B cell (primary cell): ENCODE measurements around the gene MAP1LC3B2. TPM values are rescaled to one million over a fixed set of nuclear protein-coding genes. Genes with fewer than 3 reads are reported as not detected.

ENCODE experiments used
- ATAC-seq: fragments of 200-7000 bp; cut with Tn5 transposase; one replicate; pipeline ENCODE4 v1.10.0; 2021; ENCODE audit warnings: low read depth, mild to moderate bottlenecking, moderate number of reproducible peaks, moderate library complexity
- CTCF ChIA-PET: fragments of 350-600 bp; sonication (Branson Sonifier 250); formaldehyde crosslinking; loops from one replicate; lab custom pipeline; 2021; ENCODE audit warnings: antibody characterized with exemption, inconsistent platforms; lab: Charles Lee
- POLR2A ChIA-PET: fragments of 350-600 bp; sonication (Branson Sonifier 250); formaldehyde crosslinking; loops from one replicate; lab custom pipeline; 2021; ENCODE audit warnings: antibody characterized with exemption; lab: Charles Lee
- DNase-seq: peaks from one replicate; pipeline ENCODE4 v3.0.0; 2013
- H2AFZ ChIP-seq: 2 replicates; pipeline ENCODE4 v1.6.1; 2012; ENCODE audit warnings: mild to moderate bottlenecking, low read depth, low read length; ENCODE audit not compliant: insufficient read depth, poor library complexity, severe bottlenecking
- H3K27ac ChIP-seq, 2 donors: 1 replicate in 1 of 2; 2 replicates in 1 of 2; pipeline ENCODE4 v1.5.1; 2012 to 2013; ENCODE audit warnings: low read length in 2 of 2, mild to moderate bottlenecking in 2 of 2, moderate library complexity in 1 of 2
- H3K27me3 ChIP-seq, 4 experiments: fragments of 200-600 bp in 1 of 4; sonication (generic) in 1 of 4; replicated peaks in 1 of 4; 1 replicate in 2 of 4; 2 replicates in 2 of 4; pipeline versions ENCODE4 v1.6.1 to v1.7.0; 2013 to 2016; ENCODE audit warnings: low read length in 3 of 4, mild to moderate bottlenecking in 2 of 4, mixed read lengths in 1 of 4, moderate library complexity in 1 of 4; ENCODE audit not compliant: insufficient read depth in 4 of 4, control insufficient read depth in 3 of 4; ENCODE audit errors: control extremely low read depth in 1 of 4
- H3K36me3 ChIP-seq, 2 experiments: replicated peaks in 1 of 2; 1 replicate in 1 of 2; 2 replicates in 1 of 2; pipeline versions ENCODE4 v1.6.1 to v1.7.1; 2013; ENCODE audit warnings: low read length in 1 of 2; ENCODE audit not compliant: insufficient read depth in 2 of 2, control insufficient read depth in 1 of 2; ENCODE audit errors: control extremely low read depth in 1 of 2, extremely low read depth in 1 of 2
- H3K4me1 ChIP-seq, 2 donors: fragments of 200-600 bp in 1 of 2; sonication (generic) in 1 of 2; 1 replicate in 1 of 2; 2 replicates in 1 of 2; pipeline versions ENCODE4 v1.5.1 to v1.6.1; 2013 to 2017; ENCODE audit warnings: low read length in 2 of 2; ENCODE audit not compliant: control insufficient read depth in 2 of 2, insufficient read depth in 2 of 2
- H3K4me2 ChIP-seq: replicated peaks from 2 replicates; pipeline ENCODE3; 2012; ENCODE audit warnings: mild to moderate bottlenecking, low read depth, low read length; ENCODE audit not compliant: poor library complexity, severe bottlenecking
- H3K4me3 ChIP-seq, 5 experiments: fragments of 200-600 bp in 1 of 5; sonication (generic) in 1 of 5; 1 replicate in 3 of 5; 2 replicates in 2 of 5; pipeline versions ENCODE4 v1.5.1 to v1.7.0; 2011 to 2016; ENCODE audit warnings: low read length in 4 of 5, mild to moderate bottlenecking in 4 of 5, low read depth in 2 of 5, control low read depth in 1 of 5, moderate library complexity in 1 of 5; ENCODE audit not compliant: insufficient read depth in 1 of 5; ENCODE audit errors: control extremely low read depth in 1 of 5, extremely low read depth in 1 of 5
- H3K79me2 ChIP-seq: fragments of 200-600 bp; sonication (generic); one replicate; pipeline ENCODE4 v1.6.0; 2016; ENCODE audit warnings: low read length; ENCODE audit not compliant: control insufficient read depth, insufficient read depth
- H3K9ac ChIP-seq: fragments of 200-600 bp; sonication (generic); 2 replicates; pipeline ENCODE4 v1.6.1; 2017; ENCODE audit warnings: mild to moderate bottlenecking, low read length, moderate library complexity
- H3K9me3 ChIP-seq, 3 donors: one replicate each; pipeline versions ENCODE4 v1.6.1 to v1.7.1; 2013; ENCODE audit warnings: low read length in 2 of 3; ENCODE audit not compliant: control insufficient read depth in 2 of 3, insufficient read depth in 1 of 3; ENCODE audit errors: control extremely low read depth in 1 of 3
- H4K20me1 ChIP-seq: 2 replicates; pipeline ENCODE4 v1.6.0; 2012; ENCODE audit warnings: mild to moderate bottlenecking, low read length; ENCODE audit not compliant: insufficient read depth, control insufficient read depth, poor library complexity, severe bottlenecking
- H3K27ac Mint-ChIP-seq: one replicate; pipeline ENCODE4 v1.8.0; 2021; ENCODE audit warnings: mixed read lengths
- H3K27me3 Mint-ChIP-seq: one replicate; pipeline ENCODE4 v1.8.0; 2021; ENCODE audit warnings: mixed read lengths
- H3K4me1 Mint-ChIP-seq: one replicate; pipeline ENCODE4 v1.8.0; 2021; ENCODE audit warnings: mixed read lengths
- H3K4me3 Mint-ChIP-seq: one replicate; pipeline ENCODE4 v1.8.0; 2021; ENCODE audit warnings: mixed read lengths
- H3K9me3 Mint-ChIP-seq: one replicate; pipeline ENCODE4 v1.8.0; 2022; ENCODE audit warnings: mixed read lengths; ENCODE audit not compliant: insufficient read depth
- CTCF ChIP-seq: fragments of 200-600 bp; IDR thresholded peaks from one replicate; pipeline ENCODE4 v1.8.0; 2022; ENCODE audit warnings: antibody characterized with exemption, mild to moderate bottlenecking
- EZH2 ChIP-seq: IDR thresholded peaks from 2 replicates; pipeline ENCODE4 v1.6.1; 2012; ENCODE audit warnings: borderline replicate concordance, low read depth, mild to moderate bottlenecking, moderate library complexity, low read length; ENCODE audit not compliant: insufficient read depth, poor library complexity, severe bottlenecking
- WGBS: methylation state at CpG from one replicate; pipeline ENCODE4 v1.1.5; 2013; ENCODE audit warnings: missing lambda C conversion rate; ENCODE audit not compliant: insufficient coverage; 5-methylcytosine and 5-hydroxymethylcytosine counted together
- intact Hi-C: fragments of 100-400 bp; cut with micrococcal nuclease; formaldehyde crosslinking; loops from one replicate; pipeline ENCODE4 v1.10.0; 2022
- polyA plus RNA-seq: library from polyadenylated mRNA; depleted of rRNA; stranded (reverse); fragments of >200 nt; gene quantifications from 2 replicates; pipeline ENCODE4 v1.2.3, GENCODE V29; 2012
- total RNA-seq, 2 donors: library from RNA; stranded (reverse); fragments of 120-200 nt in 1 of 2; gene quantifications; 1 replicate in 1 of 2; 2 replicates in 1 of 2; pipeline versions ENCODE4 v1.2.3 to v1.2.4, GENCODE V29; 2013 to 2022

MAP1LC3B2 gene
- total and polyA plus RNA-seq, 2 donors (not counting 1 experiment from before 2014, with no cell fraction given): 0.28 to 1.0 TPM

GRCh38 chr12:116616536-116617248, 57.5 kb downstream of the MAP1LC3B2 start:
- Histone ChIP-seq H3K4me2 (no peak overlapping the region), H3K9ac (no peak overlapping the region), H3K79me2 (no peaks in the 10 kb centered on the region), H3K36me3 (no peaks in the 10 kb centered on the region), H2AFZ (no peak overlapping the region), H3K4me3 (no peak overlapping the region), H3K27ac (no peak overlapping the region), H3K27me3 (no peaks in the 10 kb centered on the region), H4K20me1 (no peaks in the 10 kb centered on the region), H3K4me1 (no peaks in the 10 kb centered on the region), H3K9me3 (peaks cover 0 to 9% (median 5%) of the 10 kb centered on the region in 3 donors)
- DNase-seq (no peak), ATAC-seq (no peak)
- Mint-ChIP-seq H3K27ac (no peak overlapping the region), H3K4me3 (no peak overlapping the region), H3K4me1 (no peaks in the 10 kb centered on the region), H3K27me3 (peaks cover 6% of the 10 kb centered on the region), H3K9me3 (no peaks in the 10 kb centered on the region)
- CTCF ChIA-PET: interaction anchor here (0.8 kb wide), 1 partner anchor 71 kb away, joined by 4 read pairs; no protein-coding TSS in a partner anchor
- TF ChIP-seq CTCF (no peak), EZH2 (no peak)
- intact Hi-C loops: no loop called here
- POLR2A ChIA-PET: interaction anchor here (0.5 kb wide), 1 partner anchor 295 kb away, joined by 4 read pairs; no protein-coding TSS in a partner anchor
- 98% methylated on average over 4 of the region's 12 CpGs for whole genome bisulfite sequencing

DNA sequence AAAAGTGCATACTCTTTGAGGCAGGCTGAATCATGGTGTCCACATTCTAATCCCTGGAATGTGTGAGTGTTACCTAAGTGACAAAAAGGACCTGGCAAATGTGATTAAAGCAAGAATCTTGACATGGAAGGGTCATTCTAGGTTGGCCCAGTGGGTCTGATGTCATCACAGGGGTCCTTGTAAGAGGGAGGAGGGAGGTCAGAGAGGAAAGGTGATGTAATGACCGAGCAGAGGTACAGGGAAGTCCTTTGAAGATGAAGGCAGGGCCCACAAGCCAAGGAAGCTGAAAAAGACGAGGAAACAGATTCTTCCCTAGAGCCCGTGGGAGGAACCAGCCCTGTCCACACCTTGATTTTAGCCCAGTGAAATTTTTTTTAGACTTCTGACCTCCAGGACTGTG, 60.1 kb downstream of the MAP1LC3B2 start:
- Histone ChIP-seq H3K36me3 (no peaks in the 10 kb centered on the region), H3K79me2 (no peaks in the 10 kb centered on the region), H4K20me1 (no peaks in the 10 kb centered on the region), H3K9me3 (peaks cover 0 to 27% (median 16%) of the 10 kb centered on the region in 3 donors), H3K4me2 (no peak overlapping the region), H2AFZ (no peak overlapping the region), H3K4me3 (no peak overlapping the region), H3K27me3 (no peaks in the 10 kb centered on the region), H3K27ac (no peak overlapping the region), H3K4me1 (no peaks in the 10 kb centered on the region), H3K9ac (no peak overlapping the region)
- ATAC-seq (no peak), DNase-seq (no peak)
- Mint-ChIP-seq H3K4me1 (no peaks in the 10 kb centered on the region), H3K27ac (no peak overlapping the region), H3K27me3 (peaks cover 6% of the 10 kb centered on the region), H3K4me3 (no peak overlapping the region), H3K9me3 (peaks cover 2% of the 10 kb centered on the region)
- intact Hi-C loops: no loop called here
- CTCF ChIA-PET: no interaction called here
- POLR2A ChIA-PET: no interaction called here
- WGBS: 71% methylated on average over 2 of the region's 3 CpGs
- TF ChIP-seq CTCF: no peak
- no peak for TF ChIP-seq EZH2
